GM10266 (cell line): ENCODE data around the gene FXN.

Source experiments
- DNase-seq: peaks from one replicate; pipeline ENCODE4 v3.0.0; 2012; ENCODE audit errors: extremely low spot score
- CTCF ChIP-seq: IDR thresholded peaks from 2 replicates; pipeline ENCODE4 v1.5.1; 2012; ENCODE audit warnings: mild to moderate bottlenecking, low read depth; ENCODE audit not compliant: control insufficient read depth, insufficient read depth; ENCODE audit errors: missing control alignments

The FXN gene

DNA sequence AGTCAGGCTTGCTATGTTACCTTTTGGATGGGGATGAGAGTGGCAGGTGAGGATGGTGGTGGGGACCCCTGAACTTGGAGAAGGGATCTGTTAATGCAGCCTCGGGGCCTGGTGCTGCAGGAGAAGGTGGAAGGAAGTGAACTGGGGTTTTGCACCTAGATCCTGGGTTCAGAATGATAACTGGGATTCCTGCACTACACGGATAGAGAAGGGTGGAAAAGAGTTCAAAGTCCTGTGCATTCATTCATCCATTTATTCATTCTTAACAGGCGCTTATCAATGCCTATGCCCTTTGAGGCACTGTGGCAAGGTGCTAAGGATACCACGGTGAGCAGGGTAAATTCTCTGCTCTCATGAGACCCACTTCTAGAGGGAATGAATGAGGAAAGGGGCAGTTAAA, 96.8 kb downstream of the FXN start:
- no peak for DNase-seq
- no peak for TF ChIP-seq CTCF

GRCh38 chr9:69134412-69134811, 98.9 kb downstream of the FXN start:
- DNase-seq: no peak

GRCh38 chr9:69136185-69136584, 100.6 kb downstream of the FXN start:
- no peak for TF ChIP-seq CTCF
- DNase-seq: no peak

More at GRCh38 chr9:69134412-69134811, 98.9 kb downstream of the FXN start:
- no peak for TF ChIP-seq CTCF

- TF ChIP-seq CTCF: no peak
- DNase-seq: no peak
Measured at GRCh38 chr9:69136779-69137178, 101.2 kb downstream of the FXN start.

- no peak for DNase-seq
- no peak for TF ChIP-seq CTCF
Measured at GRCh38 chr9:69137311-69137710, 101.8 kb downstream of the FXN start.

- no peak for DNase-seq
- TF ChIP-seq CTCF: no peak
Measured at GRCh38 chr9:69139596-69139995, 104.0 kb downstream of the FXN start.

GRCh38 chr9:69140123-69140735, 104.7 kb downstream of the FXN start:
- no peak for DNase-seq
- TF ChIP-seq CTCF: no peak
